Stomach (tissue), 9 donors: ENCODE results near the gene ANLN. TPM values are rescaled to one million over a fixed set of nuclear protein-coding genes. Genes with fewer than 3 reads are reported as not detected.

Experiments used
- DNase-seq, 2 donors: peaks; one replicate each; pipeline versions ENCODE4 v3.0.0 to v3.0.0-alpha.2; 2013 to 2019
- H3K27ac ChIP-seq, 5 donors: fragments of 200-600 bp in 4 of 5; sonication (generic) in 4 of 5; one replicate each; pipeline ENCODE4 v1.5.1; 2013 to 2019; ENCODE audit warnings: mild to moderate bottlenecking in 1 of 5, moderate library complexity in 1 of 5
- H3K27me3 ChIP-seq, 3 donors: fragments of 200-600 bp; sonication (generic); one replicate each; pipeline ENCODE4 v1.5.1; 2017 to 2019; ENCODE audit warnings: mixed run types in 1 of 3
- H3K36me3 ChIP-seq, 4 donors: fragments of 200-600 bp; sonication (generic); 1 replicate in 3 of 4; 2 replicates in 1 of 4; pipeline ENCODE4 v1.5.1; 2016 to 2019
- H3K4me1 ChIP-seq, 4 donors: fragments of 200-600 bp; sonication (generic); one replicate each; pipeline ENCODE4 v1.5.1; 2016 to 2019
- H3K4me3 ChIP-seq, 4 donors: fragments of 200-600 bp; sonication (generic) in 3 of 4; one replicate each; pipeline ENCODE4 v1.5.1; 2016 to 2019; ENCODE audit warnings: mild to moderate bottlenecking in 1 of 4
- H3K9me3 ChIP-seq, 4 donors: fragments of 200-600 bp; sonication (generic); one replicate each; pipeline ENCODE4 v1.5.1; 2016 to 2019
- EP300 ChIP-seq: sonication (generic); formaldehyde crosslinking; IDR thresholded peaks from one replicate; pipeline ENCODE4 v1.6.1; 2017; ENCODE audit warnings: antibody characterized with exemption
- POLR2A ChIP-seq, 4 donors: fragments of 450-650 bp; IDR thresholded peaks; one replicate each; pipeline ENCODE4 v1.6.1; 2016; ENCODE audit warnings: antibody characterized with exemption in 4 of 4, control low read depth in 2 of 4, mild to moderate bottlenecking in 1 of 4, moderate library complexity in 1 of 4
- POLR2AphosphoS5 ChIP-seq, 3 donors: sonication (generic); formaldehyde crosslinking; IDR thresholded peaks; one replicate each; pipeline ENCODE4 v1.6.1; 2016; ENCODE audit warnings: antibody characterized with exemption in 3 of 3
- WGBS, 5 donors: extraction: QIAGEN DNeasy Blood & Tissue Kit in 3 of 5; methylation state at CpG; one replicate each; pipeline versions ENCODE4 v1.1.5 to v1.1.7; 2013 to 2018; 5-methylcytosine and 5-hydroxymethylcytosine counted together
- intact Hi-C: fragments of 100-400 bp; cut with DNase I; formaldehyde crosslinking; loops from one replicate; pipeline ENCODE4 v1.15.1; 2023; ENCODE audit warnings: low total_unique reads
- polyA plus RNA-seq, 3 donors: library from polyadenylated mRNA; stranded (reverse); fragments of 200-250 nt; gene quantifications; one replicate each; pipeline ENCODE4 v1.2.3, GENCODE V29; 2013
- total RNA-seq, 5 donors: library from RNA; depleted of rRNA; stranded (reverse); fragments of >200 nt; gene quantifications; one replicate each; pipeline versions ENCODE4 v1.1.0 to v1.2.3, GENCODE V29; 2014 to 2016
- TF ChIP-seq, protein P1 (sequence below), 7 experiments: fragments of 450-650 bp in 4 of 7; fragments of 200-600 bp in 3 of 7; sonication (generic) in 3 of 7; IDR thresholded peaks; one replicate each; pipeline ENCODE4 v1.5.1; 2016 to 2019; ENCODE audit warnings: antibody characterized with exemption in 7 of 7, control low read depth in 2 of 7, mild to moderate bottlenecking in 1 of 7
- donor health status: healthy with polysubstance abuse.
- donor health status: Bipolar disorder and iron deficiency.
- donor health status: healthy.

Gene ANLN
- total and polyA plus RNA-seq, 8 donors = 3.5 to 25.2 (median 12.6) TPM

DNA sequence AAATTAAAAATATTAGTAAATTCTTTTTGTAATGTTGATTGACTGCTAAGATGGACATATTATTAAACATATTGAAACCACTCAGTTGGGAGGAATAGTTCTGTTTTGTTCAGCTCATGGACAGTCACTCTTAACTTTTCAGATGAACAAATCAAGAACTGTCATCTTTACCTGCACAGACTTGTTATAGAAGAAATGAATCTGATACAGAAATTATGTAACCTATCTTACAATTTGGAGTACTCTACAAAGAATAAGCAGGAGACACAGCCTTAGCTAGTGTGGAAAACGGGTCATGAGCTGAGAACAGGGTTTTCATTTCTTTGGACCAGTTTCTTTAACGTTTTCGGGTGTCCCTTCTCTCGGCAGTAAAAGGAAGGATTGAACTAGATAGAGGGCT lies 1.2 kb upstream of the ANLN start:
- Histone ChIP-seq H3K36me3 (no peaks in the 10 kb centered on the region), H3K27me3 (no peaks in the 10 kb centered on the region), H3K4me1 (peaks cover 11 to 41% (median 32%) of the 10 kb centered on the region in 4 donors), H3K27ac (peak overlapping the region; percentile 83 to 88 (median 85)), H3K4me3 (no peak overlapping the region), H3K9me3 (no peaks in the 10 kb centered on the region)
- DNase-seq = no peak
- TF ChIP-seq, protein P1, sequence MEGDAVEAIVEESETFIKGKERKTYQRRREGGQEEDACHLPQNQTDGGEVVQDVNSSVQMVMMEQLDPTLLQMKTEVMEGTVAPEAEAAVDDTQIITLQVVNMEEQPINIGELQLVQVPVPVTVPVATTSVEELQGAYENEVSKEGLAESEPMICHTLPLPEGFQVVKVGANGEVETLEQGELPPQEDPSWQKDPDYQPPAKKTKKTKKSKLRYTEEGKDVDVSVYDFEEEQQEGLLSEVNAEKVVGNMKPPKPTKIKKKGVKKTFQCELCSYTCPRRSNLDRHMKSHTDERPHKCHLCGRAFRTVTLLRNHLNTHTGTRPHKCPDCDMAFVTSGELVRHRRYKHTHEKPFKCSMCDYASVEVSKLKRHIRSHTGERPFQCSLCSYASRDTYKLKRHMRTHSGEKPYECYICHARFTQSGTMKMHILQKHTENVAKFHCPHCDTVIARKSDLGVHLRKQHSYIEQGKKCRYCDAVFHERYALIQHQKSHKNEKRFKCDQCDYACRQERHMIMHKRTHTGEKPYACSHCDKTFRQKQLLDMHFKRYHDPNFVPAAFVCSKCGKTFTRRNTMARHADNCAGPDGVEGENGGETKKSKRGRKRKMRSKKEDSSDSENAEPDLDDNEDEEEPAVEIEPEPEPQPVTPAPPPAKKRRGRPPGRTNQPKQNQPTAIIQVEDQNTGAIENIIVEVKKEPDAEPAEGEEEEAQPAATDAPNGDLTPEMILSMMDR (IDR thresholded peaks at IDR 0.05) = no peak
- no peak for TF ChIP-seq POLR2AphosphoS5 (IDR thresholded peaks at IDR 0.05)
- no peak for TF ChIP-seq POLR2A (IDR thresholded peaks at IDR 0.05)
- no peak for TF ChIP-seq EP300
- intact Hi-C loops = no loop called here
- WGBS, 5 donors = 23 to 43% (median 29%) methylated on average over 4 of the region's 4 CpGs

- no peaks in the 10 kb centered on the region for H3K27me3 ChIP-seq
- intact Hi-C loops = no loop called here
- peak; percentile 83 to 95 for DNase-seq
- 1 to 3% (median 2%) methylated on average over 25 to 26 of the region's 26 CpGs for WGBS, 5 donors
- peaks cover 11 to 41% (median 32%) of the 10 kb centered on the region in 4 donors for H3K4me1 ChIP-seq
- H3K4me3 ChIP-seq = peak overlapping the region; percentile 61 to 87 (median 74)
- no peaks in the 10 kb centered on the region for H3K36me3 ChIP-seq
- TF ChIP-seq, protein P1 (IDR thresholded peaks at IDR 0.05) = no peak
- TF ChIP-seq POLR2AphosphoS5 (IDR thresholded peaks at IDR 0.05) = peak in 2 of 3 donors; percentile 51 to 67
- peak overlapping the region; percentile 46 to 88 (median 85) for H3K27ac ChIP-seq
- no peaks in the 10 kb centered on the region for H3K9me3 ChIP-seq
These were observed 783 bp downstream of the ANLN start for GRCh38 chr7:36390199-36391090.

- no peak for TF ChIP-seq POLR2A (IDR thresholded peaks at IDR 0.05)
- no peak for TF ChIP-seq EP300
- no peak for TF ChIP-seq POLR2AphosphoS5 (IDR thresholded peaks at IDR 0.05)
- TF ChIP-seq, protein P1 (IDR thresholded peaks at IDR 0.05) = no peak
- Histone ChIP-seq H3K36me3 (no peaks in the 10 kb centered on the region), H3K9me3 (no peaks in the 10 kb centered on the region), H3K27me3 (no peaks in the 10 kb centered on the region), H3K4me1 (peaks cover 11 to 41% (median 32%) of the 10 kb centered on the region in 4 donors), H3K4me3 (no peak overlapping the region), H3K27ac (peak overlapping the region in 1 of 5 donors; percentile 85)
- peak in 1 of 2 donors; percentile 39 for DNase-seq
- WGBS, 5 donors = 34 to 48% (median 42%) methylated on average over 10 of the region's 10 CpGs
- intact Hi-C loops = no loop called here
These were observed 2.0 kb downstream of the ANLN start for GRCh38 chr7:36391436-36392198.

DNA sequence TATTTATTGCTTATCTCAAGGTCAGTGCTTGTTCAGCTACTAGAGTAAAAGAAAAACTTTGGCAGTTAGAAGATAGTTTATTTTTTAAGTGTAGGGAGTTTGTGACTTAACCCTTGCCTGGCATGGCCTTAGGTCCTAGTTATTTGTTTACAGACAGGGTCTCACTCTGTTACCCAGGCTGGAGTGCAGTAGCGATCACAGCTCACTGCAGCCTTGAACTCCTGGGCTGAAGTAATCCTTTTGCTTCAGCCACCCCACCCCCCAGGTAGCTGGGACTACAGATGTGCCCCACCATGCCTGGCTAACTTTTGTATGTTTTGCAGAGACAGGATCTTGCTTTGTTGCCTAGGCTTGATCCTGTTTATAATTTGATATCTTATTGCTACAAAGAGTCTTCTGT lies 4.2 kb downstream of the ANLN start:
- Histone ChIP-seq H3K27ac (no peak overlapping the region), H3K9me3 (no peaks in the 10 kb centered on the region), H3K4me1 (peaks cover 11 to 31% (median 24%) of the 10 kb centered on the region in 4 donors), H3K27me3 (no peaks in the 10 kb centered on the region), H3K4me3 (no peak overlapping the region), H3K36me3 (no peaks in the 10 kb centered on the region)
- DNase-seq = no peak
- intact Hi-C loops = no loop called here
- WGBS, 5 donors = 77 to 89% (median 82%) methylated on average over 1 of the region's 1 CpG
- TF ChIP-seq POLR2AphosphoS5 (IDR thresholded peaks at IDR 0.05) = no peak
- TF ChIP-seq, protein P1 (IDR thresholded peaks at IDR 0.05) = no peak
- TF ChIP-seq POLR2A (IDR thresholded peaks at IDR 0.05) = no peak
- TF ChIP-seq EP300 = no peak
